ENCODE results near the gene NTRK2.
A peak's percentile ranks its signal among the peaks of the same experiment; 100 is the strongest.

The NTRK2 gene

GRCh38 chr9:84932915-84933527 is 263.5 kb downstream of the NTRK2 start:
- TF ChIP-seq ZFX (IDR thresholded peaks at IDR 0.05; ENCODE audit: borderline replicate concordance) = no peak
- peak; percentile 39 for TF ChIP-seq CTCF (IDR thresholded peaks at IDR 0.05)

GRCh38 chr9:84935528-84936117 is 266.1 kb downstream of the NTRK2 start:
- no peak overlapping the region for H3K27ac ChIP-seq

More at GRCh38 chr9:84932915-84933527, 263.5 kb downstream of the NTRK2 start:
- H3K27ac ChIP-seq = no peak overlapping the region

GRCh38 chr9:84937180-84937579 is 267.7 kb downstream of the NTRK2 start:
- TF ChIP-seq CTCF (IDR thresholded peaks at IDR 0.05) (no peak), ZFX (IDR thresholded peaks at IDR 0.05; ENCODE audit: borderline replicate concordance) (no peak)
- no peak overlapping the region for H3K27ac ChIP-seq

More at GRCh38 chr9:84935528-84936117, 266.1 kb downstream of the NTRK2 start:
- TF ChIP-seq ZFX (IDR thresholded peaks at IDR 0.05; ENCODE audit: borderline replicate concordance) (no peak), CTCF (IDR thresholded peaks at IDR 0.05) (no peak)

- no peak for TF ChIP-seq ZFX (IDR thresholded peaks at IDR 0.05; ENCODE audit: borderline replicate concordance)
- TF ChIP-seq CTCF (IDR thresholded peaks at IDR 0.05) = no peak
- no peak overlapping the region for H3K27ac ChIP-seq
Measured at GRCh38 chr9:84937581-84937980, 268.1 kb downstream of the NTRK2 start.

GRCh38 chr9:84939774-84940173 is 270.2 kb downstream of the NTRK2 start:
- TF ChIP-seq CTCF (IDR thresholded peaks at IDR 0.05) = no peak
- no peak for TF ChIP-seq ZFX (IDR thresholded peaks at IDR 0.05; ENCODE audit: borderline replicate concordance)
- no peak overlapping the region for H3K27ac ChIP-seq

GRCh38 chr9:84940294-84940693 is 270.8 kb downstream of the NTRK2 start:
- TF ChIP-seq ZFX (IDR thresholded peaks at IDR 0.05; ENCODE audit: borderline replicate concordance) = no peak
- no peak for TF ChIP-seq CTCF (IDR thresholded peaks at IDR 0.05)

GRCh38 chr9:84941792-84942191 is 272.3 kb downstream of the NTRK2 start:
- no peak for TF ChIP-seq ZFX (IDR thresholded peaks at IDR 0.05; ENCODE audit: borderline replicate concordance)
- no peak for TF ChIP-seq CTCF (IDR thresholded peaks at IDR 0.05)
- no peak overlapping the region for H3K27ac ChIP-seq

More at GRCh38 chr9:84940294-84940693, 270.8 kb downstream of the NTRK2 start:
- H3K27ac ChIP-seq = no peak overlapping the region

Measured in 22Rv1 (cell line).